Mesenchymal stem cell (in vitro differentiated cells and primary cell): ENCODE measurements around the gene AIG1.

Experiments
- DNase-seq: peaks from one replicate; pipeline ENCODE4 v3.0.0-alpha.2; 2013
- H2AFZ ChIP-seq: one replicate; pipeline ENCODE4 v1.6.1; 2013; ENCODE audit warnings: low read depth, mild to moderate bottlenecking, control low read depth, inconsistent platforms, low read length, moderate library complexity
- H2AK5ac ChIP-seq: 2 replicates; pipeline ENCODE4 v1.6.1; 2013; ENCODE audit warnings: low read length, moderate library complexity, mild to moderate bottlenecking, inconsistent platforms; ENCODE audit not compliant: severe bottlenecking
- H2BK120ac ChIP-seq: one replicate; pipeline ENCODE4 v1.6.1; 2013; ENCODE audit warnings: low read depth, mild to moderate bottlenecking, inconsistent platforms, low read length, moderate library complexity
- H2BK12ac ChIP-seq, 2 experiments: one replicate each; pipeline ENCODE4 v1.6.1; 2013; ENCODE audit warnings: inconsistent platforms in 2 of 2, low read length in 2 of 2, mild to moderate bottlenecking in 2 of 2, moderate library complexity in 2 of 2, control low read depth in 1 of 2
- H2BK15ac ChIP-seq: one replicate; pipeline ENCODE4 v1.6.1; 2013; ENCODE audit warnings: mild to moderate bottlenecking, low read depth, inconsistent platforms; ENCODE audit not compliant: poor library complexity, severe bottlenecking
- H2BK5ac ChIP-seq: 2 replicates; pipeline ENCODE4 v1.6.1; 2013; ENCODE audit warnings: low read depth, mild to moderate bottlenecking, low read length, control low read depth, inconsistent platforms; ENCODE audit not compliant: poor library complexity, severe bottlenecking
- H3K14ac ChIP-seq, 2 experiments: one replicate each; pipeline ENCODE4 v1.6.1; 2013; ENCODE audit warnings: inconsistent platforms in 2 of 2, low read length in 2 of 2, control low read depth in 1 of 2, mild to moderate bottlenecking in 1 of 2, moderate library complexity in 1 of 2
- H3K18ac ChIP-seq, 2 experiments: one replicate each; pipeline ENCODE4 v1.6.1; 2013; ENCODE audit warnings: inconsistent platforms in 2 of 2, low read length in 2 of 2, control low read depth in 1 of 2, low read depth in 1 of 2, mild to moderate bottlenecking in 1 of 2
- H3K23ac ChIP-seq, 2 experiments: one replicate each; pipeline ENCODE4 v1.6.1; 2013; ENCODE audit warnings: inconsistent platforms in 2 of 2, low read length in 2 of 2, mild to moderate bottlenecking in 2 of 2, moderate library complexity in 2 of 2, control low read depth in 1 of 2
- H3K27ac ChIP-seq: 2 replicates; pipeline ENCODE4 v1.5.1; 2013; ENCODE audit warnings: mild to moderate bottlenecking, moderate library complexity, low read length, control low read depth, inconsistent platforms; ENCODE audit not compliant: poor library complexity, severe bottlenecking
- H3K27me3 ChIP-seq, 2 experiments: 2 replicates each; pipeline versions ENCODE4 v1.6.1 to v1.7.0; 2013; ENCODE audit warnings: low read length in 2 of 2, mild to moderate bottlenecking in 2 of 2, moderate library complexity in 2 of 2, control low read depth in 1 of 2, inconsistent platforms in 1 of 2; ENCODE audit not compliant: control insufficient read depth in 1 of 2, insufficient read depth in 1 of 2
- H3K36me3 ChIP-seq, 2 experiments: 2 replicates each; pipeline versions ENCODE4 v1.6.1 to v1.7.0; 2013; ENCODE audit warnings: low read length in 2 of 2, control low read depth in 1 of 2, inconsistent platforms in 1 of 2, low read depth in 1 of 2, mild to moderate bottlenecking in 1 of 2; ENCODE audit not compliant: insufficient read depth in 2 of 2, control insufficient read depth in 1 of 2
- H3K4ac ChIP-seq, 2 experiments: one replicate each; pipeline ENCODE4 v1.6.1; 2013; ENCODE audit warnings: inconsistent platforms in 2 of 2, low read length in 2 of 2, mild to moderate bottlenecking in 2 of 2, moderate library complexity in 2 of 2, control low read depth in 1 of 2, low read depth in 1 of 2
- H3K4me1 ChIP-seq: 2 replicates; pipeline ENCODE4 v1.6.1; 2013; ENCODE audit warnings: low read depth, low read length, control low read depth; ENCODE audit not compliant: control insufficient read depth, insufficient read depth
- H3K4me2 ChIP-seq: 2 replicates; pipeline ENCODE4 v1.6.1; 2013; ENCODE audit warnings: low read length, mild to moderate bottlenecking, inconsistent platforms; ENCODE audit not compliant: poor library complexity, severe bottlenecking
- H3K4me3 ChIP-seq, 2 experiments: 2 replicates each; pipeline versions ENCODE4 v1.5.1 to v1.7.0; 2013; ENCODE audit warnings: low read length in 2 of 2, mild to moderate bottlenecking in 2 of 2, control low read depth in 1 of 2, low read depth in 1 of 2; ENCODE audit not compliant: insufficient read depth in 1 of 2
- H3K79me1 ChIP-seq: replicated peaks from 2 replicates; pipeline ENCODE4 v1.6.1; 2013; ENCODE audit warnings: mild to moderate bottlenecking, control low read depth, low read length, inconsistent platforms; ENCODE audit not compliant: poor library complexity, severe bottlenecking
- H3K9ac ChIP-seq: 2 replicates; pipeline ENCODE4 v1.7.0; 2013; ENCODE audit warnings: mild to moderate bottlenecking, low read length, moderate library complexity
- H3K9me3 ChIP-seq: 2 replicates; pipeline ENCODE4 v1.7.0; 2013; ENCODE audit warnings: mild to moderate bottlenecking, low read length; ENCODE audit not compliant: control insufficient read depth
- H4K8ac ChIP-seq: one replicate; pipeline ENCODE4 v1.6.1; 2013; ENCODE audit warnings: inconsistent platforms, mild to moderate bottlenecking, low read length, moderate library complexity
- H4K91ac ChIP-seq: one replicate; pipeline ENCODE4 v1.6.1; 2013; ENCODE audit warnings: mild to moderate bottlenecking, low read length, inconsistent platforms
- WGBS: methylation state at CpG from one replicate; pipeline ENCODE4 v1.1.7; 2013; ENCODE audit warnings: mixed read lengths; 5-methylcytosine and 5-hydroxymethylcytosine counted together

The AIG1 gene

DNA sequence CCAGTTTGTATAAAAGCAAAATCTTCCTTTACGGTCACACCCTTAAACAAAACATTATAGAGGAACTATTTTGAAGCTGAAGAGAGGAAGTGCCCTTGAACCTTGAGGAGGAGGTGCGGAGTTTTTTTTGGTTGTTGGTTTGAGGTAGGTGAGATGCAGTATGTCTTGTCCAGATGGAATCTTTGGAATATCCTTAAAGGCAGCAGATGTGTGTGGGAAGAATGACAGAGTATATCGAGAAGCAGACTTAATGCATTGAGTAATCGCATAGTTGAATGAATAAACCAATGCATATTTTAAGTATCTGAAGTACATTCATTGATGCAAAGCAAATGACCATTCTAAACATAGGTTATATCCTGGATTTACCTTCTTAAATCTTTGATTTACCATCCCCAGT, 49.9 kb downstream of the AIG1 start:
- Histone ChIP-seq H3K9ac (no peak overlapping the region), H3K18ac (no peak overlapping the region), H2BK12ac (no peak overlapping the region), H3K23ac (no peak overlapping the region), H3K27ac (no peak overlapping the region), H3K79me1 (peaks cover 6% of the 10 kb centered on the region), H4K8ac (no peak overlapping the region), H3K4ac (no peak overlapping the region), H2AFZ (no peak overlapping the region), H2BK15ac (no peak overlapping the region), H3K27me3 (no peaks in the 10 kb centered on the region), H4K91ac (no peak overlapping the region), H3K4me1 (peaks cover 1% of the 10 kb centered on the region), H2BK120ac (no peak overlapping the region), H3K4me3 (no peak overlapping the region), H3K4me2 (no peak overlapping the region), H2BK5ac (no peak overlapping the region), H3K36me3 (no peaks in the 10 kb centered on the region), H2AK5ac (no peak overlapping the region), H3K9me3 (no peaks in the 10 kb centered on the region), H3K14ac (no peak overlapping the region)
- DNase-seq = peak; percentile 6
- 94% methylated on average over 1 of the region's 4 CpGs for WGBS

DNA sequence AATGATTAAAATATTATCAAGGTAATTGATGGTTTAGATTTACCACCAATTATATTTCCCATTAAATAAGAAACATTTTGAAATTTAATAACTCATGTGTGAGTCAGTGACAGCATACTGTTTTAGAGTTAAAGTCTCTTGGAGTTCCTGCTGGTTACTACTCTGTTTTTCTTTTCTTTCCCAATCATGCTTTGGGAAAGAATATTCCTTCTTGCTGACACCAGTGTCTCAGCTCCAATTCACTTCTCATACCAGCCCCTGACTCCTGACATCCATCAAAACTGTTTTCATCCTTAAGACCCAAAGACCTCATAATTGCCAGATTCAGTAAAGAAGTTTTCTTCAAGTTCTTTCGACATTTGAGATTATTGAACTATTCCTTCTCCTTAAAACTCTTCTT, 50.3 kb downstream of the AIG1 start:
- no peak for DNase-seq
- H2BK12ac ChIP-seq = no peak overlapping the region
- no peaks in the 10 kb centered on the region for H3K9me3 ChIP-seq
- H2BK15ac ChIP-seq = no peak overlapping the region
- H3K4me2 ChIP-seq = no peak overlapping the region
- peaks cover 6% of the 10 kb centered on the region for H3K79me1 ChIP-seq
- no peak overlapping the region for H4K8ac ChIP-seq
- H3K18ac ChIP-seq = no peak overlapping the region
- no peak overlapping the region for H3K4ac ChIP-seq
- no peak overlapping the region for H2BK120ac ChIP-seq
- no peaks in the 10 kb centered on the region for H3K27me3 ChIP-seq
- H2AK5ac ChIP-seq = no peak overlapping the region
- no peak overlapping the region for H2AFZ ChIP-seq
- 92% methylated on average over 1 of the region's 1 CpG for WGBS
- no peak overlapping the region for H3K23ac ChIP-seq
- H3K4me1 ChIP-seq = peaks cover 1% of the 10 kb centered on the region
- no peak overlapping the region for H3K14ac ChIP-seq
- H4K91ac ChIP-seq = no peak overlapping the region
- no peak overlapping the region for H2BK5ac ChIP-seq
- no peak overlapping the region for H3K4me3 ChIP-seq
- H3K36me3 ChIP-seq = no peaks in the 10 kb centered on the region
- H3K9ac ChIP-seq = no peak overlapping the region
- no peak overlapping the region for H3K27ac ChIP-seq

DNA sequence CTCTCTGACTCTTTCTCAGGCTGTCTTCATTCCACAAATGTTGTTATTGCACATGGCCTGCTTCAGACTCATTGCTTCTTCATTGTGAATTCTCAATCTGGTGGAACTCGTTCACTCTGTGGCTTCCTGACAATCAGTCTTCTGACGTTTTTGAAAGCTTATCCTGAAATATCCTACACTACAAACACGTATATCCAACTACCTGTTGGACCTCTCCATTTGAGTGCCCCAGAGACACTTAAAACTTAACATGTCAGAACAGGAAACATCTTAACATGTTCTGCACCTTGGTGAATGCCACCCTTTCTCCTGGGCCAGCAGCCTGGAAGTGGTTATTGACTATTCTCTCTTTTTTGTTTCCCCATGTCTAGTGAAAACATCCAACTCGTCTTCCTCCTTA, 50.8 kb downstream of the AIG1 start:
- H3K9me3 ChIP-seq = peaks cover 2% of the 10 kb centered on the region
- no peak overlapping the region for H3K14ac ChIP-seq
- no peak overlapping the region for H4K8ac ChIP-seq
- no peaks in the 10 kb centered on the region for H3K27me3 ChIP-seq
- H2BK5ac ChIP-seq = no peak overlapping the region
- no peak overlapping the region for H3K4ac ChIP-seq
- H3K27ac ChIP-seq = no peak overlapping the region
- WGBS = 87% methylated on average over 4 of the region's 4 CpGs
- no peak overlapping the region for H3K9ac ChIP-seq
- DNase-seq = no peak
- H2BK12ac ChIP-seq = no peak overlapping the region
- H3K36me3 ChIP-seq = no peaks in the 10 kb centered on the region
- no peak overlapping the region for H3K18ac ChIP-seq
- H3K4me2 ChIP-seq = no peak overlapping the region
- H4K91ac ChIP-seq = no peak overlapping the region
- no peak overlapping the region for H2BK120ac ChIP-seq
- no peak overlapping the region for H3K23ac ChIP-seq
- H3K4me3 ChIP-seq = no peak overlapping the region
- no peak overlapping the region for H2AK5ac ChIP-seq
- H2AFZ ChIP-seq = no peak overlapping the region
- no peaks in the 10 kb centered on the region for H3K4me1 ChIP-seq
- H3K79me1 ChIP-seq = peaks cover 3% of the 10 kb centered on the region
- no peak overlapping the region for H2BK15ac ChIP-seq

DNA sequence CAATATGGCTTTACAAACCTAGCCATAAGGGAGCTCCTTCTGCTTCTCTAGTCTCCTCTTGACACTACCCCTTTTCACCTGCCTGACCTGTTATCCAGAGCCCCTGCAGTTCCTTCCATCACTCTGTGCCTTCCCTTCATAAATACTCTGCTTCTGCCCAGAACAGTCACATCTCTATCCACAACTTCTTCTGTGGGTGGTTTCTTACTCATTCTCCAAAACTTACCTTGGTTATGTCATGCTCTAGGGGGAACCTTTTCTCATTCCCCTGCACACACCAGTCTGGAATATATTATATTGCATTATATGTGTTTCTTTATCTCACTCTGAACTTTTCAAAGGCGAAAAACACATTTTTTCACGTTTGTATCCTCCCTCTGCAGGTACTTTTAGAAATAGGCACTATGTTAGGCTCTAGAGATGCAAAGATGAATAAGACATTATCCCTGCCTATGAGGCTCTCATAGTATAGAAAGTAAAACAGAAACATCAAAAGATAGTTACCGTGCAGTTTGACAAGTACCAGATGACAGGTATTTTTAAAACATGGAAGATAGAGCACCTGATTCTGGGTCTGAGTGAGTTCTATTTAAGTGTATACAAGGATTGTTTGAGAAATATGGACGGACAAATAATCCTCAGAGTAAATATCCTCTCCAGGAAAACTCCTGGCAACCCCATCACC, 51.5 kb downstream of the AIG1 start:
- DNase-seq = no peak
- Histone ChIP-seq H3K79me1 (peaks cover 3% of the 10 kb centered on the region), H3K36me3 (no peaks in the 10 kb centered on the region), H3K18ac (no peak overlapping the region), H3K23ac (no peak overlapping the region), H3K9me3 (peaks cover 9% of the 10 kb centered on the region), H4K91ac (no peak overlapping the region), H3K4me3 (no peak overlapping the region), H3K14ac (no peak overlapping the region), H2BK15ac (no peak overlapping the region), H4K8ac (no peak overlapping the region), H3K27ac (no peak overlapping the region), H3K9ac (no peak overlapping the region), H3K27me3 (no peaks in the 10 kb centered on the region), H2AK5ac (no peak overlapping the region), H3K4ac (no peak overlapping the region), H2BK12ac (no peak overlapping the region), H2BK120ac (no peak overlapping the region), H2BK5ac (no peak overlapping the region), H3K4me1 (no peaks in the 10 kb centered on the region), H2AFZ (no peak overlapping the region), H3K4me2 (no peak overlapping the region)
- WGBS = 100% methylated on average over 1 of the region's 4 CpGs
